Suprapubic skin (tissue), 4 donors: ENCODE data around the gene WWOX. TPM values are rescaled to one million over a fixed set of nuclear protein-coding genes. Genes with fewer than 3 reads are reported as not detected.

Experiments
- DNase-seq, 2 donors: peaks; one replicate each; pipeline ENCODE4 v3.0.0-alpha.2; 2019; ENCODE audit warnings: low spot score in 2 of 2
- H3K27ac ChIP-seq: fragments of 200-600 bp; sonication (generic); one replicate; pipeline ENCODE4 v1.5.1; 2019
- H3K27me3 ChIP-seq: fragments of 200-600 bp; sonication (generic); one replicate; pipeline ENCODE4 v1.5.1; 2019
- H3K36me3 ChIP-seq: fragments of 200-600 bp; sonication (generic); one replicate; pipeline ENCODE4 v1.5.1; 2019
- H3K4me1 ChIP-seq: fragments of 200-600 bp; sonication (generic); one replicate; pipeline ENCODE4 v1.5.1; 2019
- H3K4me3 ChIP-seq: fragments of 200-600 bp; sonication (generic); one replicate; pipeline ENCODE4 v1.5.1; 2019; ENCODE audit warnings: mild to moderate bottlenecking
- H3K9me3 ChIP-seq: fragments of 200-600 bp; sonication (generic); one replicate; pipeline ENCODE4 v1.5.1; 2019
- CTCF ChIP-seq, 2 donors: fragments of 200-600 bp in 1 of 2; fragments of 450-650 bp in 1 of 2; sonication (generic) in 1 of 2; IDR thresholded peaks; one replicate each; pipeline ENCODE4 v1.5.1; 2016 to 2019; ENCODE audit warnings: antibody characterized with exemption in 2 of 2, mild to moderate bottlenecking in 1 of 2, moderate library complexity in 1 of 2
- EP300 ChIP-seq: sonication (generic); formaldehyde crosslinking; IDR thresholded peaks from one replicate; pipeline ENCODE4 v1.6.1; 2017; ENCODE audit warnings: antibody characterized with exemption
- POLR2A ChIP-seq, 2 donors: fragments of 450-650 bp; IDR thresholded peaks; one replicate each; pipeline ENCODE4 v1.6.1; 2017; ENCODE audit warnings: antibody characterized with exemption in 2 of 2, mild to moderate bottlenecking in 2 of 2, moderate library complexity in 2 of 2
- POLR2AphosphoS5 ChIP-seq, 3 donors: sonication (generic); formaldehyde crosslinking; IDR thresholded peaks; one replicate each; pipeline ENCODE4 v1.6.1; 2017; ENCODE audit warnings: antibody characterized with exemption in 3 of 3
- WGBS: methylation state at CpG from one replicate; pipeline ENCODE4 v1.1.5; 2018; 5-methylcytosine and 5-hydroxymethylcytosine counted together
- total RNA-seq, 4 donors: library from RNA; depleted of rRNA; stranded (reverse); fragments of >200 nt; gene quantifications; one replicate each; pipeline ENCODE4 v1.1.0, GENCODE V29; 2016

The WWOX gene
- total RNA-seq, 4 donors from 2014 or later = 29.6 to 104 (median 47.3) TPM

DNA sequence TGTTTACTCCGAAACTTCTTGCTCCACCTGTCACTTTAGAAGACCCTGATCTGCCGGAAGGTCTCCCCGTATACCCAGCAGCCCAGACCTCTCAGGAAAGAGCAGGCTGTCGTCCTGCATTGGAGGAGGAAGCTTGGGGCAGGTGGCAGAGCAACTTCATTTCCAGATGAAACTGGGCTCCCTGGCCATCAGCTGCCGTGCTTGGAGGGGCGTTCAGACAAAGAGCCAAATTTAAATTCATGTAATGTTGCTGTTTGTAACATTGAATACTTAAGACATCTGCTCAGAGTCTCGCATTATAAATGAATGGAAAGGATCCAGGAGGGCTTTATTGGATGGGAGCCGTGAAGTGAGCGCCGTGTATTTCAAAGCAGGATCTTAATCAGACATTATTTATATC is 872.6 kb downstream of the WWOX start:
- Histone ChIP-seq H3K4me1 (no peaks in the 10 kb centered on the region), H3K27me3 (no peaks in the 10 kb centered on the region), H3K27ac (no peak overlapping the region), H3K9me3 (no peaks in the 10 kb centered on the region), H3K36me3 (no peaks in the 10 kb centered on the region), H3K4me3 (no peak overlapping the region)
- DNase-seq = no peak
- TF ChIP-seq CTCF (IDR thresholded peaks at IDR 0.05) (no peak), EP300 (no peak), POLR2AphosphoS5 (IDR thresholded peaks at IDR 0.05) (no peak), POLR2A (IDR thresholded peaks at IDR 0.05) (no peak)
- WGBS = 90% methylated on average over 10 of the region's 10 CpGs

GRCh38 chr16:78972986-78973385 is 873.5 kb downstream of the WWOX start:
- H3K9me3 ChIP-seq = no peaks in the 10 kb centered on the region
- H3K27ac ChIP-seq = no peak overlapping the region
- 85% methylated on average over 13 of the region's 13 CpGs for WGBS
- H3K4me1 ChIP-seq = no peaks in the 10 kb centered on the region
- no peaks in the 10 kb centered on the region for H3K36me3 ChIP-seq
- no peak for DNase-seq
- no peak for TF ChIP-seq EP300
- TF ChIP-seq POLR2AphosphoS5 (IDR thresholded peaks at IDR 0.05) = no peak
- TF ChIP-seq CTCF (IDR thresholded peaks at IDR 0.05) = no peak
- TF ChIP-seq POLR2A (IDR thresholded peaks at IDR 0.05) = no peak
- H3K27me3 ChIP-seq = no peaks in the 10 kb centered on the region
- H3K4me3 ChIP-seq = no peak overlapping the region

- Histone ChIP-seq H3K4me3 (no peak overlapping the region), H3K9me3 (no peaks in the 10 kb centered on the region), H3K4me1 (no peaks in the 10 kb centered on the region), H3K36me3 (no peaks in the 10 kb centered on the region), H3K27me3 (no peaks in the 10 kb centered on the region), H3K27ac (no peak overlapping the region)
- 97% methylated on average over 10 of the region's 10 CpGs for WGBS
- TF ChIP-seq POLR2AphosphoS5 (IDR thresholded peaks at IDR 0.05) = no peak
- TF ChIP-seq CTCF (IDR thresholded peaks at IDR 0.05) = no peak
- no peak for DNase-seq
These were observed 876.8 kb downstream of the WWOX start for GRCh38 chr16:78976212-78976611.

GRCh38 chr16:78980825-78981224 is 881.4 kb downstream of the WWOX start:
- Histone ChIP-seq H3K27ac (no peak overlapping the region), H3K36me3 (no peaks in the 10 kb centered on the region), H3K4me1 (peaks cover 4% of the 10 kb centered on the region), H3K27me3 (no peaks in the 10 kb centered on the region), H3K9me3 (no peaks in the 10 kb centered on the region), H3K4me3 (no peak overlapping the region)
- TF ChIP-seq EP300 = no peak
- TF ChIP-seq POLR2AphosphoS5 (IDR thresholded peaks at IDR 0.05) = no peak
- TF ChIP-seq POLR2A (IDR thresholded peaks at IDR 0.05) = no peak
- DNase-seq = no peak
- WGBS = 85% methylated on average over 6 of the region's 6 CpGs

GRCh38 chr16:78982096-78982744 is 882.8 kb downstream of the WWOX start:
- no peak for DNase-seq
- Histone ChIP-seq H3K27ac (no peak overlapping the region), H3K9me3 (no peaks in the 10 kb centered on the region), H3K4me3 (no peak overlapping the region), H3K4me1 (peaks cover 4% of the 10 kb centered on the region), H3K36me3 (no peaks in the 10 kb centered on the region), H3K27me3 (no peaks in the 10 kb centered on the region)
- TF ChIP-seq CTCF (IDR thresholded peaks at IDR 0.05) (no peak), EP300 (no peak)
- WGBS = 49% methylated on average over 10 of the region's 10 CpGs

DNA sequence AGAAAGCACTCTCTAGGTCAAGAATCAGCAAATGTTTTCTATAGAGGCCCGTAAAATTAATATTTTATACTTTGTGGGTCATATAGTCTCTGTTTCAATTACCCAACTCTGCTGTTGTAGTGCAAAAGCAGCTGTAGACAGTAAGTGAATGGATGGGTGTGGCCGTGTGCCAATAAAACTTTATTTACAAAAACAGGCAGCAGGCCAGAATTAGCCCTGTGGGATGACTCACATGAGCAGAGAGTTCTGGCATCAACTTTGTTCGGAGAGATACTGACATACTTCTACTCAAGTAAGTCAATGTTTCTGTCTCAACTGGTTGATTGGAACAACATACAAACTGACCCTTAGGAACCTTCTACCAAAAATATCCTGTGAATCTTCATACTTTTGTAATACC is 884.9 kb downstream of the WWOX start:
- H3K9me3 ChIP-seq = no peaks in the 10 kb centered on the region
- no peak overlapping the region for H3K4me3 ChIP-seq
- TF ChIP-seq POLR2A (IDR thresholded peaks at IDR 0.05) (no peak), CTCF (IDR thresholded peaks at IDR 0.05) (no peak), EP300 (no peak), POLR2AphosphoS5 (IDR thresholded peaks at IDR 0.05) (no peak)
- WGBS = 68% methylated on average over 3 of the region's 3 CpGs
- DNase-seq = no peak
- no peaks in the 10 kb centered on the region for H3K36me3 ChIP-seq
- H3K27ac ChIP-seq = peak overlapping the region; percentile 30
- no peaks in the 10 kb centered on the region for H3K27me3 ChIP-seq
- peaks cover 4% of the 10 kb centered on the region for H3K4me1 ChIP-seq
